Liver (tissue), 3 donors: ENCODE measurements around the gene SLC51B.

ENCODE experiments used
- HNF4A ChIP-seq, 2 donors: conservative IDR thresholded peaks; 2 replicates each; pipeline ENCODE4 v1.6.1; 2016; ENCODE audit warnings: antibody characterized with exemption in 2 of 2, mild to moderate bottlenecking in 2 of 2
- SP1 ChIP-seq: IDR thresholded peaks from 2 replicates; pipeline ENCODE4 v1.6.1; 2018; ENCODE audit warnings: antibody characterized with exemption, mild to moderate bottlenecking
- TAF1 ChIP-seq: conservative IDR thresholded peaks from 2 replicates; pipeline ENCODE4 v1.6.1; 2016; ENCODE audit warnings: antibody characterized with exemption, mild to moderate bottlenecking
- TF ChIP-seq, protein P1 (sequence below): fragments of 150-350 bp; IDR thresholded peaks from 2 replicates; pipeline ENCODE4 v1.5.1; 2017; ENCODE audit warnings: improper control_type of control experiment, low read depth, low read length; ENCODE audit not compliant: missing input control
- donor health status: healthy.
- donor health status: healthy.

DNA sequence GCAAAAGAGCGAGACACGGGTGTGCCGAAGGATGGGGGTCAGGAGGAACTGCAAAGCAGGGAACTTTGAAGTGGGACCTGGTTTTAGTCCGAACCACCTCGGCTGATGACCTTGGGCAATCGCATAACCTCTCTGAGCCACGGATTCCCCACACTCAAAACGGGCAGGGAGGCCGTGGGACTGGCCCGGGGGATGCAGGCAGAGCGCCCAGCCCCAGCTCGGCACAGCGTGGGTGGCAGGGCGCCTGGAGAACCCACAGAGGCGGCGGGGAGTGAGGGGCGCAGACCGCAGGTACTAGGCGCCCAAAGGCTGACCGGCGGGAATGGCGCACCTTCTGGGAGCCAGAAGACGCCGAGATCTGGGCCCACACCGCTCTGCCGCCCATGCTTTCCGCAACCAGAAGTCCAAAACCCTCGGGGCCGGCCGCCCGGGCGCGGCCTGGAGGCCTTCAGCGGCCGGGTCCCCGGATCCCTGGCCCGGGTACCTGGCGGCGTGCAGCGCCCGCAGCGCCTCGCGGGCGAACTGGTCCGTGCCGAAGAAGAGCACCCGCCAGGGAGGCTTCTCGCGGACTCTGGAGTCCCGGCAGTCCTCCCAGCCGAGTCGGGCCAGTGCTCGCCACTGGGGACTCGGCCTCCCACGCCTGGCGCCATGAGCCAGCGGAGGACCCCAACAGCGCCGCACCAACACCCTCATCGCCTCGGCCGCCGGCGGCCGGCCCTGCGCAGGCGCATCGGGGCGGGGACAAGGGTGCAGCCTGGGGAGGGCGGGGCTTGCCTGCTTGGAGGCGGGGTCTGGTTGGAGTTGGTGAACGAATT, 16.1 kb upstream of the SLC51B start, which contains the start of gene MTFMT:
- TF ChIP-seq SP1 (no peak), TAF1 (no peak), HNF4A (conservative IDR thresholded peaks at IDR 0.05) (no peak)
- TF ChIP-seq, protein P1, sequence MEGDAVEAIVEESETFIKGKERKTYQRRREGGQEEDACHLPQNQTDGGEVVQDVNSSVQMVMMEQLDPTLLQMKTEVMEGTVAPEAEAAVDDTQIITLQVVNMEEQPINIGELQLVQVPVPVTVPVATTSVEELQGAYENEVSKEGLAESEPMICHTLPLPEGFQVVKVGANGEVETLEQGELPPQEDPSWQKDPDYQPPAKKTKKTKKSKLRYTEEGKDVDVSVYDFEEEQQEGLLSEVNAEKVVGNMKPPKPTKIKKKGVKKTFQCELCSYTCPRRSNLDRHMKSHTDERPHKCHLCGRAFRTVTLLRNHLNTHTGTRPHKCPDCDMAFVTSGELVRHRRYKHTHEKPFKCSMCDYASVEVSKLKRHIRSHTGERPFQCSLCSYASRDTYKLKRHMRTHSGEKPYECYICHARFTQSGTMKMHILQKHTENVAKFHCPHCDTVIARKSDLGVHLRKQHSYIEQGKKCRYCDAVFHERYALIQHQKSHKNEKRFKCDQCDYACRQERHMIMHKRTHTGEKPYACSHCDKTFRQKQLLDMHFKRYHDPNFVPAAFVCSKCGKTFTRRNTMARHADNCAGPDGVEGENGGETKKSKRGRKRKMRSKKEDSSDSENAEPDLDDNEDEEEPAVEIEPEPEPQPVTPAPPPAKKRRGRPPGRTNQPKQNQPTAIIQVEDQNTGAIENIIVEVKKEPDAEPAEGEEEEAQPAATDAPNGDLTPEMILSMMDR: no peak
